C1 segment of cervical spinal cord (tissue), 14 donors: ENCODE measurements around the gene PRXL2B.
"Not testable (repeated sequence)": the region's sequence is repeated elsewhere in the genome, so short reads cannot be mapped to it uniquely, and the experiment has no call there.

Experiments used
- DNase-seq, 14 donors: peaks; one replicate each; lab custom pipeline; 2025; lab: John Stamatoyannopoulos, UW

The PRXL2B gene, protein sequence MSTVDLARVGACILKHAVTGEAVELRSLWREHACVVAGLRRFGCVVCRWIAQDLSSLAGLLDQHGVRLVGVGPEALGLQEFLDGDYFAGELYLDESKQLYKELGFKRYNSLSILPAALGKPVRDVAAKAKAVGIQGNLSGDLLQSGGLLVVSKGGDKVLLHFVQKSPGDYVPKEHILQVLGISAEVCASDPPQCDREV

DNA sequence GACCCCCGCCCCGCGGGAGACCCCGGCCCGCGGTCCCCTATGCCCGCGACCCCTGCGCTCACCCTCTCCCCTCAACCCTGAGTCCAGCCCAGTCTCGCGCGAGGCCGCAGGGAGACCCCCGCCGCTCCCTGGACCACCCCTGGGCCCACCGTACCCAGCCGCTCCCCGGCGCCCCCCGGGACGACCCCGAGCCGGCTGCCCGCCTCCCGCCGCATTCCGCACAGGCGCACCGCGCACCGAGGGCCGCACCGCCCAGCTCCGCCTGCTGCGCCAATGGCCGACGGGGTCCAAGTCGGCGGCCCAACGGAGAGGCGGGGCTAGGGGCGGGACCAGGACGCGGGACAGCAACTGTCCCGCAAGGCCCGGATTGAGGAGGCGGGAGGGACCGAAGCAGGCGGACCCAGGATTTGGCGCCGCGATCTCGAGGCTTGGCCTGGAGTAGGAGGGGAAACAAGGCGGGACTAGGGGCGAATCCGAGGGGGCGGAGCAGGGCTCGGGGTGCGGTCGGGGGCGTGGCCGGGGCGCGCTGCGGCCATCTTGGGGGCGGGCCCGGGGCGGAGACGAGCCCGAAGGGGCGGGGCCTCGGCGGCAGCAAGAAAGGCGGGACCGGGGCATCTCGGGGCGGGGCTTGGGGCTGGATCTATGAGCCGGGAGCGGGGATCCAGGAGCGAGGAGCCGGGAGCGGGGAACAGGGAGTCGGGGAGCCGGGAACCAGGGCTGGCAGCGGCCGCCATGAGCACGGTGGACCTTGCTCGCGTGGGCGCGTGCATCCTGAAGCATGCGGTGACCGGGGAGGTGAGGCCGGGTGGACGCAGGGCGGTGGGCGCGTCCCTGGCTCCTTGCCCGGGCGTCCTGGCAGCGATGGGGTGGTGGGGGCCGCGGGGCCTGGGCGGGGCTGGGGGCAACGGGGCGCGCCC, at the start of gene PRXL2B:
PRXL2B (plus strand) TSS at position 624 of the 917 bp plus-strand sequence; CDS start at position 733, 109 bp downstream.
- DNase-seq, result peak; percentile 86 to 99 (median 98)

- DNase-seq, result no peak
These were observed 48.8 kb upstream of the PRXL2B start for GRCh38 chr1:2537784-2538115.

GRCh38 chr1:2538376-2538775, 48.2 kb upstream of the PRXL2B start:
- no peak for DNase-seq

GRCh38 chr1:2538872-2539271, 47.7 kb upstream of the PRXL2B start:
- no peak for DNase-seq

GRCh38 chr1:2539312-2539907, 47.2 kb upstream of the PRXL2B start:
- DNase-seq, result no peak

GRCh38 chr1:2540816-2541492, 45.6 kb upstream of the PRXL2B start:
- no peak for DNase-seq

DNA sequence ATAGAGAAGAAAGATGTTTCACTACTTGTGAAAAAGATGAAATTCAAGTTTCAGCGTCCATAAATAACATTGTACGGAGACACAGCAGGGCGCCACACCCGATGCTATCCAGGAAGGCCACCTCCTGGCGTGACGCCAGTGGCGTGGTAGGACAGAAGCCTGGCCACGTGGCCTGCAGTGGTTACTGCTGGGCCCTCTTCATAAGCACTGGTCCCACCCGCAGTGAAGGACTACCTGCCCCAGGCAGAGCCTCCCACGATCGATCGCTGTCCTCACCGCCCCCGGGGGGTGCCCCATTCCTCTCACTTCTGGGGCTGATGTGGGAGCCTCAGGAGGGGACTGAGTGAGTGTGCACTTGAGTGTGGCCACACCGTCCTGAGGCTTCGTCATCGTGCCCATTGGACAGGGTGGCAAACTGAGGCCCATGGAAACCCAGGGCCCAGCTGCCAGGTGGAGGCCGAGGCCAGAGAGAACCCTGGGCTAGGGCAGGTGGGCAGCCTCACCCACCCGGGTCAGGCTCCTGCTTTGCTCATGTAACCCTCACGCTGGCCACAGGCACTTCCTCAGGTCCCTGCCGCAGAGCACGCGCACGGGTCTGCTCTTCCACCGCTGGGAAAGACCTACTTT, 44.8 kb upstream of the PRXL2B start:
- no peak for DNase-seq

GRCh38 chr1:2542246-2542915, 44.2 kb upstream of the PRXL2B start:
- no peak for DNase-seq

DNA sequence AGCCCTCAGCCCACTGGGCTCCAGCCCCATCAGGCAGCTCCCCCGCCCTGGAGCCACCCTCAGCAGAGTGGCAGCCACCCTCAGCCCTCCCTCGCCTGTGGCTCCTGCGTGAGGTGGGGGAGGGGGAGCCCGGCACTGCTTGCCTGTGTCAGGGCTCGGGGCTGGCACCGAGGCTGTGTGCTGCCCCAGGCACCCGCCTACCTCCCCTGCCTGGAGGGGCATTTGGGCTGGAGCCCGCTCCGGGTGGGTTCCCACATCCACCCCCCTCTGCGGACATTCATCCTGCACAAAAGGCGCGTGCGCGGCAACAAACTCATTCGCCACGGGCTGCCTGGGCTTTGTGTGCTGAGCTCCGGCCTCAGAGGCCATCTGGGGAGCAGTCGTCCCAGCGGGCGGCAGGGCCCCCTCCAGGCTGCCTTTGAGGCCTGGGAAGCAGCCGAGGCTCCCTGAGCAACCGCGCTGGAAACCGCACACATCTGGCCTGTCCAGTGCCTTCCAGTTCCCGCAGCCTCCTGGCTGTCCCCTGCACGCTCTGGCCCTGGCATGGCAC, 43.0 kb upstream of the PRXL2B start:
- DNase-seq, result peak in 9 of 14 donors; percentile 32 to 77 (median 52)

GRCh38 chr1:2544093-2544874, 42.3 kb upstream of the PRXL2B start:
- DNase-seq, result peak in 2 of 14 donors; percentile 17 to 35

DNA sequence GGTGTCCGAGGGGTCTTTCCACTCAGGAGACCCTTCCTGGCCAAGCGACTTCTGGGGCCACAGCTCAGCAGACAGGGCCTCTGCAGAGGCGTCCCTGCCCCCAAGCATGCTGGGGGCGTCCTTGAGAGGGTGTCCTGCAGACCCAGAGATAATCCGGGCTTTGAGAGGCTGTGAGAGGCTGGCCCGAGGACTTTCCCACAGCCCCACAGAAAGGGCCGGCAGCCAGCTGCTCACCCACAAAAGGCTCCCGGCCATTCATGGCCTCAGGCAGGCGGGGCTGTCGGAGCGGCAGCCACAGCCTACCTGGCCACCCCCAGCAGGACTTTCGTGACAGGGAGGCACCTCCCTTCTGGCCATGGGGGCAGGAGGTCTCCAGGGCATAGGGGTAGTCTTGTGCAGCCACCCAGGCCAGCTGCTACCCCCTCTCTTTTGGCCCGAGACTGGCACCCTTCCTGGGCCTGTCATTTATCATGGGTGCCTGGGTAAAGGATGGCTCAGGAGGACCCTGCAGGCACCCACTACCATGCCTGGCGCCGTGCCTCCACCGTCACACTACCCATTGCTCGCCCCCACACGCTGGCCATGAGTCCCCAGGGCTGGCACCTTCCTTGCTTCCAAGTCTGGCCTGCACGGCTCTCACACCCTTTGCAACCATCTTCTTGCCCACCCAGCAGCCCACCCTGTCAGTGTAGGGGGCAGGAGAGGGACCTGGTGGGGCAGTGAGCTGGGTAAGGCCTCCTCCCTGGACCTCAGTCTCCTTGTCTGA, 41.5 kb upstream of the PRXL2B start:
- peak in 3 of 14 donors; percentile 17 to 23 (median 23) for DNase-seq

GRCh38 chr1:2545754-2546514, 40.6 kb upstream of the PRXL2B start:
- DNase-seq, result peak in 12 of 14 donors; percentile 19 to 79 (median 52)

- DNase-seq, result peak in 9 of 14 donors; percentile 14 to 47 (median 38)
These were observed 39.9 kb upstream of the PRXL2B start for GRCh38 chr1:2546515-2547209.

- no peak for DNase-seq
These were observed 39.1 kb upstream of the PRXL2B start for GRCh38 chr1:2547210-2548067.

DNA sequence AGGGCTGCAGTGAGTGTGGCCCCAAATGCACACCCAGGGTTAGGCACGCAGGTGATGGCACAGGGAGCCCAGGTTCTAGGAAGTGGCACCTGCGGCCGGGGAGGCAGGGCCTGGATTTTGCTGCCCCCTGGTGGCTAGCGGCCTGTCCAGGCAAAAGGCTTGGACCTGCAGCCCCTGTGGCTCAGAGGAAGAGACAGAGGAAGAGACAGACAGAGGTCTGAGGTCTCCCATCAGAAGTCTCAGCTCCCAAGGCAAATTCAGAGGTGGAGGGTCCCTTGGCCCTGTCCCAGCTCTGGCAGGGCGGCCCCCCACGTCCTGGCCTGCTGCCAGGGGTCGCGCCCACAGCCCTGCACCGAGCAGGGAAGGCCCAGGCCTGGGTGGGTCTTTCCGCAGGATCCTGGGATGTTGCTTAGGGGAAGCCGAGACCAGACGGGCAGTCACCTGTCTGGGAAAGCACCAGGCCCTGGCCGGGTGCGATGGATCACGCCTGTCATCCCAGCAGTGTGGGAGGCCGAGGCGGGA, 38.4 kb upstream of the PRXL2B start:
- peak in 13 of 14 donors; percentile 41 to 82 (median 72) for DNase-seq

- DNase-seq, result not testable (repeated sequence)
These were observed 37.1 kb upstream of the PRXL2B start for GRCh38 chr1:2549367-2550029.
